SKM-1 (cell line): Measurements from ENCODE around the gene DSG4.

Experiments used
- DNase-seq: peaks from one replicate; lab custom pipeline; 2025; ENCODE audit not compliant: unreplicated experiment; lab: John Stamatoyannopoulos, UW

DSG4 gene

GRCh38 chr18:31446854-31447253 lies 70.3 kb downstream of the DSG4 start:
- no peak for DNase-seq

- DNase-seq, result no peak
These were observed 71.1 kb downstream of the DSG4 start, which contains the start of gene DSG3 for GRCh38 chr18:31447530-31448191. Gene DSG3 (plus strand): TSS chr18:31447741. CDS start chr18:31447878, 137 bp downstream.

DNA sequence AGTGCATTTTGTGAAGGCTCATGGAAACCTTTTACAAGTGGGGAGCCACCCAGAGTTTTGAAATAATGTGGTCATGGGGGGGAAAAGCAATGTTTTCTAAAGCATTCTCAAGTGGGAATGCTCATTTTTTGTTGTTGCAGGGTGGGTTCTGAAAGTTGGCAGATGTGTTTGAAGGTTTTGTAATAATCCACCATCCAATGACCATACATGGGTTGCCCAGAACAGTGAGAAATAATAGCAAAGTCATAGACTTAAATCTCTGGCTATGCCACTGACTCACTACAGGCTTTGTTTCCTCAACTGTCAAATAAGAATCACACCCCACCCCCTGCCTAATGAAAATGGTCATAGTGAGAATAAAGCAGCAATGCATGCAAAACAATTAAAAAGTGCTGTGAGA lies 73.8 kb downstream of the DSG4 start:
- DNase-seq, result no peak

DNA sequence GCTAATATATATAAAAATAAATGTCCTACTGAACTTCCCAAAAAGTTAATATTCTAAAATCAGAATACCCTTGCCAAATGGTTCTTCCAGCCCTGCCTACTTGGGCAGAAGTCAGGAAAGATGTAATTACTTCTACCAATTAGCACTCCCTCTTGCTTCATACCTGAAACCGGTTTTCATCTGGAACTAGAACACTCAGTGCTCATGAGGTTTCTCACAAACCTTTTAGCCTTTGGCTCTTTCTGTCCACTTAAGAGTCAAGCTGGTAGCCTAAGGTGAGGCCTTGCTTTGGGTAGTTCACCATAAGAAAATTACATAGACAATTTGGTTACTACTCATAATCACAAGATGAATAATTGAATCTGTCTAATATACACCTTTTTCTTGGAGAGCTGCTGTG lies 75.0 kb downstream of the DSG4 start:
- no peak for DNase-seq

GRCh38 chr18:31454066-31454708 lies 77.6 kb downstream of the DSG4 start:
- no peak for DNase-seq
